ENCODE data around the gene GABRG3.
"Not testable (repeated sequence)": the region's sequence is repeated elsewhere in the genome, so short reads cannot be mapped to it uniquely, and the experiment has no call there.

The GABRG3 gene

DNA sequence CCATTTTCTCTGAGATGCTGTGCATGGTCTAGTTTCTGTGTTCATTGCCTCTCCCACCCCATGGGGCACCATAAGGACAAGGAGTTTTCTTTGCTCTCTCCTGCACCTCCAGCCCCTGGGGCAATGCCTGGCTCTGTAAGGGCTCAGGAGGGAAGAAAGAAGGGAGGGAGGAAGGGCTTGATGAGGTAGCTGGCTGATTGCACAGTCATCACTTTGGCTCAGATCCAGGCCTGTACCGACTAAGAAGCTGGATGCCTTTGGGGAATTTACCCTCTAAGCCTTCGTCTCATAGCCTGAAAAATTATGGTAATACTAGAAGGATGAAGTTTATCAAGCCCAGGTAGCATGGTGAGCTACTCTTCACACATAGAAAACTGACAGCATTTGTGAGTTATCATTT is 382.9 kb downstream of the GABRG3 start:
- no peak for DNase-seq

DNA sequence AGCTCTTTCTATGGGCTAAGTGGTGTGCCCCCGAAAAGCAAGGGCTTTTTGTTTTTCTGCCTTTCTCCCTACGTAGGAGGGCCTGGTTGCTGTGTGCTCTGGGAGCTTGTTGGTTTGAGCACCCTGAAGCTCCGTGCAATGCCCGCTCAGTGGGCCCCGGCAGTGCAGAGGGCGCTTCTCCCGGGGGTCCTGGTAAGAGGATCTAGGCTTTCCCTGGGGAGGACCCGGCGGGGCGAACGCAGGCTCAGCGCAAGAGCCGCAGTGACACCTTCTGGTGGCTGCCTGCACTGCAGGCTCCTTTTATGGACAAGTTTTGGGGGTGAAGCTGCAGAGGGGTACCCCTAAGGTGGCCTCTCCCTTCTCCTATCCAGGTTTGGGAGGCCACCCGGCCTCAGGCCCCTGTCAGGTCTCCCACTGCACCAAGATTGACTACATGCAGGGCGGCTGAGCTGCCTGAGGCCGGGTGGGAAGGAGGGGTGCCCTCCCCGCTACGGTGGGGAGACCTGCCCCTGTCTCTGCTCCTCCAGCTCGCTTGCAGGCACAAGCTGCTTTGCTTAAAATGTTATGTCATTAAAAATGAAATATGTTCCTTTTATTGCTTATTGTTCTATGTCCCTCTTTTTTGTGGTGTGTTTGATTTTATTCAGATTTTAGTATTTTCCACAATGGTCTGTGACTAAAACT is 387.9 kb downstream of the GABRG3 start:
- DNase-seq = no peak

DNA sequence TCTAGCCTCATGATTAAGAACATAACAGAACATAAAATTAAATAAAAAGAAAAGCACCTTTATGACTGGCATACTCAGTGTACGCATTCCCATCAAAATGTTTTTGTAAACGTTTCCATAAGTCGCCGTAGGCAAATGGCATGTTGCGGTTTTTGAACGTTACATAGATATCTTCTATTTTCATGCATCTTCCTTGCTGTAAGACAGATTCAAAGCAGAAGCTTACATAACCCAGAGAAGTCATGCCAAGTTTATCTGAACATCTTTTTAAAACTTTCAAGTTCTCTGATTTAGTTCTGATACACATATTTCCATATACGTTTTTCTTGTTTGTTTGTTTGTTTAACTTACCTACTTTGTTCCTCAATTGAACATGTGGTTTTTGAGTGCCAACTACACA is 388.6 kb downstream of the GABRG3 start:
- no peak for DNase-seq

DNA sequence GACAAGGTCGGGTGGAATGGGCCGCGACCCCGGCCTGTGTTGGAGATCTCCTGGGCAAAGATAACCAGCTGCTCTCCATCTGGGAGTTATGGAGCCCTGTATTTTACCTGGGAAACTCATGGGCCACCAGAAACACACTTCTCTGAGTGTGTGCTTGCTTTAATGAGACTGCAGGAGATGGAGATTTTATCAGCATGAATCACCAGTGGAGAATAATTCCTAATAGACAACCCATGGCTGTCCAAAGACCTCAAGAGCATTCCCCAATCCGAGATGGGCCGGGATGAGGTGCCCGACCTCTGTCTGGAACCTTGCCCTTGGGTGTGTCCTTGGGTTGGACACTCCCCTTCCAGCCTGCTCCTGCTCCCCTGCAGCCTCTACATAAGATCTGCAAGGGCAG is 389.3 kb downstream of the GABRG3 start:
- no peak for DNase-seq

DNA sequence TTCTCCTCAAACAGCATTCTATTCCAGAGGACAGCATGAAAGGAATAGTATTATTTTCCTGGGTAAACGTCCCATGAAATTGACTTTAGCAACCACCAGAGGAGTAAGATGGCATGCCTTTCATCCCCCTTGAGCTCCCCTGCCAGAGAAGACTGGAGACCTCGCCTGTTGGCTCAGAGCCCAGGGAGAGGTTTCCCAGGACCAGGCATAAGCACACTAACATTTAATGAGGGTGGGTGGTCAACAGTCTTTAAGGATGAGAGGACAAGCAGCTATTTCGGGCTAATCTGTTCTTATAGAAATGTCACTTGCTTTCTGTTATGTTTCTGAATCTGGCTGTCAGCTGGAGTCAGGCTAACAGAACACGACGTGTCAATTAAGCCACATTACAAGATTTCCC is 390.5 kb downstream of the GABRG3 start:
- DNase-seq = no peak

DNA sequence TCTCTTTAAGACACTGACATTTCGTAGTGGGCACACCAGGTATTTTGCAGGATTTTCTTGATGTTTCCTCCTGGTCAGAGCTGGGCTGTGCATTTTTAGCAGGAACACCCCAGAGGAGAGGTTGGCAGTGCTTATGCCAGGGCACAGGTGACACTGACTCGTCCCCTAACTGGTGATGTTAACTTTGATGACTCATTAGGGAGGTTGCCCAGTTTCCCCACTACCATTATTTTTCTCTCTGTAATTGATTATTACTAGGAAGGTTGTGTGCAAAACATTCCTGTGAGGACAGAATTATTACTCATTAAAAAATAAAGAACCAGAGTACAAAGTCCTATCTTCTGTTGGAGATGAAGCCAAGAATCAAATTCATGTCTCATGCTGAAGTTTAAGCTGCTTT is 394.5 kb downstream of the GABRG3 start:
- no peak for DNase-seq

DNA sequence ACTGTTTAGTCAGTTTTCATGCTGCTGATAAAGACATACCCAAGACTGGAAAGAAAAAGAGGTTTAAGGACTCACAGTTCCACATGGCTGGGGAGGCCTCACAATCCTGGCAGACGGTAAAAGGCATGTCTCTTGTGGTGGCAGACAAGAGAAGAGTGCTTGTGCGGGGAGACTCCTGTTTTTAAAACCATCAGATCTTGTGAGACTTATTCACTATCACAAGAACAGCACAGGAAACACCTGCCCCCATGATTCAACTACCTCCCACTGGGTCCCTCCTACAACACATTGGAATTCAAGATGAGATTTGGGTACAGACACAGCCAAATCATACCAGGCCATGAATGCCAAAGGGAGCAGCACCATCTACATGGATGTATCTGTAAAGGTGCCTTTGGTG is 406.4 kb downstream of the GABRG3 start:
- DNase-seq = not testable (repeated sequence)

DNA sequence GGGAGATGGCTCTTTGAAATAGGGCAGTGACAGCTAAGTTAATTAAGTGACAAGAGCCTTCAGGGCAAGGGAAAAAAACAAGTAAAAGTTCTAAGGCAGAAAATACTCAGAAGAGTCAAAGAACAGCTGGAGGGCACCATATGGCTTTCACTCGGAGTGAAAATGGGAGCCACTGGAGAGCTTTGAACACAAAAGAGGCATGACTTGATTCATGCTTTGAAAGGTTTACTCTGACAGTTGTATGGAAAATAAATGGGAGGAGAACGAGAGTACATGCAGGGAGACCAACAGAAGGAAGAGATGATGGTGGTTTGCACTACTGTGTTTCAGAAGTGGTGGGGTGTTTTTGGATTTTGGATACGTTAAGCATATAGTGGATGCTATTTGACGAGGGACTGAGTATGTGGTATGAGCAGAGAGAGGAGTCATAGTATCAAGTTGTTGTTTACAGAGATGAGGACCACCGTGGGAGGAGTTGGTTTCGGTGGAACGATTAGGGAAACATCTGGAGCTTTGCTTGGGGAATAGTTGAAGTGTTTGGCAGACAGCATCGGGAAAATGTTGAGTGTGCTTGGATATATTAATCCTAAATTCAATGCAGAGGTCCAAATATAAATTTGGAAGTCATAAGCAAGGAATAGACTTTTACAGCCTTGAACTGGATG is 411.5 kb downstream of the GABRG3 start:
- no peak for DNase-seq

DNA sequence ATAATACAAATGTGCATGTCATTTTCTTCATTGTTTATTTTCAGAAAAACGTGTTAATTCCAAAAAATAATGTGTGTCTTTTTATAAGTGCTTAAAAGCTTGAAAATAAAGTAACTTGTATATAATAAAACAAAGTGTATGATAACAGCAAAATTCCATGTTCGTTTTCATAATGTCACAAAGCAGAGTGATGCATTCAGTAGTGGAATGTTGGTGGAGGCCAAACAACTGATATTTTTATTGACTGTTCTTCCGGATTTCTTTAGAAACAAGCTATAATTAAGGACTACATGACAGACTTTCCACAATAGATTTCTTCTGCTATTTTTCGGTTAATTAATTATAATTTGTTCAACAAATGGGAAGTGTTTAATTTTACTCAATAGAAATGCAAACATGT is 412.7 kb downstream of the GABRG3 start:
- DNase-seq = no peak

DNA sequence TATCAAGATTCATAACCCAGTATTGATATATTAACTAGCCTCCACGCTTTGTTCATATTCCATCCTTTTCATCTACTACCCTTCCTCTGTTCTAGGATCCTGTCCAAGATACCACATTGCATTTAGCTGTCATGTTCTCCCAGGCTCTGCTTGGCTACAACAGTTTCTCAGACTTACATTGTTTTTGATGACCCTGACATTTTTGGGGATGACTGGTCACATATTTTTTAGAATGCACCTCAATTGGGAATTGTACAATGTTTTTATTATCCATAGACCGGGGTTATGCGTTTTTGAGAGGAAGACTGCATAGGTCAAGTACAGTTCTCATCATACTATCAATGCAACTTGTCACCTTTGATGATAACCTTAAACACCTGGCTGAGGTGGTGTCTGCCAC is 421.2 kb downstream of the GABRG3 start:
- DNase-seq = no peak

DNA sequence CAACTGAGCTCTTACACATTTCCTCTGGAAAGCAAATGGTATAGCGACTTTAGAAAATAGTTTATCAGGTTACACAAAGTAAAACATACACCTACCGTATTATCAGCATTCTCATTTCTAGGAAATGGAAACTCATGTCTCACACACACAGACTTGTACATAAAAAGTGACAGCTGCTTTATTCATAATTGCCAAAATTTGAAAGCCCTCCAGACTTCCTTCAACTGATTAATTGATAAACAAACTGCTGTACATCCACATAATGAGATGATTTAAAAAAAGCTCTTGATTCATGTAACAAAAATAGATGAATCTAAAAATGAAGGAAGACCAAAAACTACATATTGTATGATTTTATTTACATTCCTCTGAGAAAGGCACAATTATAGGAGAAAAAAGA is 425.5 kb downstream of the GABRG3 start:
- DNase-seq = no peak

DNA sequence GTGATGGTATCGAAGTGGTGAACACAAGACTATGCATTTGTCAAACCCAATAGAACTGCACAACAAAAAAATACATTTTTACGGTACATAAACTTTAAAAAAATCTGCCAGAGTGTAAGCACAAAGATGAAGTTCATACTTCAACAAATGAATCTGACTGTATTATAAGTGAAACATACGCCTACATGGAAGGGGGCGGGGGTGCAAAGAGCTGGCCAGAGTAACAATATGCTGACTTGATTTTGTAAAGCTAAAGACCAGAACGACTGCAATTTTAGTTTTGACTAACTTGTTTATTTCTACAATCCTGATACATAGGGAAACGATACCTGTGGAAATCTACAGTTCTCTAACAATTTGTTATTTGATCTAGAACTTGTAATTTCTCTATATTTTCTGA is 426.0 kb downstream of the GABRG3 start:
- no peak for DNase-seq

DNA sequence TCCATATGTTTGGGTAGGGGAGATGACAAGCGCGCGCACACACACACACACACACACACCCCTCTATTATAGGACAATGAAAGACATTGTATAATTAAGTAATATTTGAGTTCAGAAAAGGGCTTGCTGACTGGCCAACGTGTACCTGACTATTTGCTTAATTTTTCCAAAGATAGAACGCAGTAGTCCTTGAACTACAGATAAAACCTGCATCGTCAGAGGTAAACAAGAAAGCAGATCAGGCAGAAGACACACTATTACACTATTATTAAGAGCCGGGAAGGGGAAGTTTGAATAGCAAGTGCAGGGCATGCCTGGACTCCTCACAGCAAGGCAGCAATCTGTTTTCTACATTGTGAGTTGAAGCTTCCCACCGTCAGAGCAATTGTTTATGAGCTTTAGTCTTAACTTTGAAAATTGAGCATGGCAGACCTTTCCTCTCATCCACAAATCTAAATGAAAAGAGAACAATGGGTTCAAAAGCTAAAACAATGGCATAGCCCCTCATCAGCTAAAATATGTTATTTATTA is 427.7 kb downstream of the GABRG3 start:
- DNase-seq = no peak

DNA sequence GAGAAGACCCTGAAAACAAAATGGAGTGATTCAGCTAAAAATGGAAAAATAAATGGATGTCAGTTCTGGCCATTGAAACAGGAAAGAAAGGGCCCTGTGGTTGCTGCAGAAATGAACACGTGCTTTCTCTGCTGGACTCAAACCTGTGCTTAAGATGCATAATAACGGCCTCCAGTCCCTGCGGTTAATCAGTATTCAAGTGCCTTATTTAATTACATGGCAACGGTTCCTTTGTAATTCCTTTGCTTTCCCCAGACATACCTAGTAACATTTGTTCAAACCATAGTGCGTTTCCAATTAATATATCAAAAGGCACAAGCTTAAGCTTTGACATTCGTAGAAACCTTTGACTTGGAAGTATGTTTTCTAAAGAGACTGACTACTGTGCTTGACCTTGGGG is 428.3 kb downstream of the GABRG3 start:
- no peak for DNase-seq

DNA sequence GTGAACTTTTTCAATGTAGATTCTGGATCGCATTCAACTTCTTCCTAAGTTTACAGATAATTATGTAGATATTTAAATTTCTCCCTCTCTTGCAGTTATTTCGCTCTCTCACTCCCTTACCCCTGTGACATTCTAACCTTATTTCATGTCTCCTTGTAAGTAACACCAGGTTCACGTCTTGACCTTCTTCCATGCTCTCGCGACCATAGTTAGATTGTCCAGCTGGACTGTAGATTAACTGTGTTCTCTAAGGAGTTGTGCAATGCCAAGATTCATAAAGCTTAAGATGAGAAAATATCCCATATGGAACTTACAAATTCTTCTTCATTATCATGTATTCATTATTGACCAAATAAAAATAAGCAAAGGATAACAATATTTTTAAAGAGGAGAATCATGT is 430.5 kb downstream of the GABRG3 start:
- DNase-seq = no peak

DNA sequence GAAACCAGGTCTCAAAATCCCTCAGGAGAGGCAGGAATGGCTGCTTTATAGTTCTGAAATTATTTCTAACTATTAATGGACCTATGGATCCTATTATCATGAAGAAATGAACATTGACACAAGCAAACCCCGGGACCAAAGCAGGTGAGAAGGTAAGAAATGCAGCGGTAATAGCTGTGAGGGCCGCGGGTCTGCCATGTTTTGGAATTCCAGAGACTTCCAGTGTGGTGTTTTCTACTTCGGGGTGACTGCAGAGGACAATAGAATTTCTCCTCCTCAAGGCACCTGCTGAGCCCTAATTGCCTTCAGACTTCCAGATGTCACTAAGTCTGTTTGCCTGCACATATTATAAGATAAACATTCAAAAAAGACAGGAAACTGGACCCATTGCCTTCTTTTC is 437.4 kb downstream of the GABRG3 start:
- no peak for DNase-seq

DNA sequence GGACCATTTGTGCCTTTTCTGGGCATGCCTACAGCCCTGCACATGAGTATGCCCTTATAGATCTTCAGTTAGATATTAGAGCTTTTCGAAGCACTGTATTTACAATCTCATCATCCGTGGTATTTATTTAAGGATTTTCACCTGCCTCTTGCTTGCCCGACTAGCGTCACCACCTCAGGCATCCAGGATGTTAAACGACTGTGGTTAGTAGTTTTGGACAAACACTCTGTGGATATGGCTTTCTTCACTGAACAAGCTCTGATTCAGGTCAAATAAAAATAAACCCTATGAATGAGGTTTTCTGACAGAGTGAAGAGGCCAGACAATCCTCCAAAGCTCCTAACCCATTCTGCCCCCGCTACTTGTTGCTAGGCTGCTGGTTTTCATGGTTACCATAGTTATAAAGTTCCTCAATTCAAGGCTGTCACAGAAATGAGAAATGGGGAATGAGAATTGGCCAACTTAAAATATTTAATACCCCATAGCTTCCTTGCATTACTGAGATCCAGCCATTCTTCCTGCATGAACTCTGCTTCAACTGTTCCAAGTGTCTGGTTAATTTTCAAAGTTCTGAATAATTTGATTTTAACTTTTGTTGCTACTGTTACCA is 440.1 kb downstream of the GABRG3 start:
- DNase-seq = no peak

DNA sequence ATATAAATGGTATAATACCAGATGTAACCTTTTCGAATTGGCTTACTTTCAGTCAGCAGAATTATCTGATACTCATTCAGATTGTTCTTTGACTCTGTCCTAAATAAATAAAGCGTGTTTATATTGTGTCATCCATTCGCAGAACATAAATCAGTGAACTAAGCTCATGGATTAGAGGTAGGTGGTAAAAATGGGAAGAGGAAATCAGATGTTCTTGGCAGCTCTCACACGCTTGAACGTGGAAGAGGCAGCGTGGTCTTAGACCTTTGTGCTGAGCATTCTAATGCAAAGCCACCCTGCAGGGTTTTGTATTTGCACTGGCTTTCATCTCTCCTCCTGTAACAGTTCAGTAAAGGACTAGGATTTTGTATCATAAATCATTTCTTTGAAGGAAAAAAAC is 441.4 kb downstream of the GABRG3 start:
- DNase-seq = no peak

DNA sequence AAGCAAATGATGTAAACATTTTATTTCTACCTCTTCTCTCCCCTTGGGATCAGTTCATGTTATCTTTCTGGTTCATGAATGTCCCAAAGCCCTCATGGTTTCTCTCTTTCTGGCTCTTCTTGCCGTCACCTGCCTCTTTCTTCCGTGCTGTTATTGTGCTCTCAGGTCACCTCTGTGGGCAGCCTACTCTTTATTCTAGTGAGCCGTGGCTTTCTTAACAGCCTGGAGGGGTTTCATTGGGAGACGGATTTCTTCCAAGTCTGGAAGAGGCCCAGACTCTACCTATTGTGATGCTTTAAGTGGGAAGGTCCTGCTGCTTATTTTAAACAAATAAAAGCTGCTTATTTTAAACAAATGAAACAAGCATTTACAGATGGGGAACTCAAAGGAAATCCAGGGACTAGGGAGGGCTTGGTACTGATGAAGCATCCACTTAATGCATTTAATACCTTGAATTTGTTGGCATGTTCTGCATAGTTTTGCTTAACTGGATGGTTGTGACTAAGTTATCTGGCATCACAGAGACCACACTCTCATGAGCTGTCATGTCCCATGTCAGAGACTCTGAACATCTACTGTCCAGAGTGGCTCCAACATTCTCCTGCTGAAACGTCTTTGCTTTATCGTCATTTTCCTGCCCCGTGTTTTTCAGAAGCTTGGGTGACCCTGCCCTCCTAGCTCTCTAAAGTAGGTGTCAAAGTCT is 443.3 kb downstream of the GABRG3 start:
- DNase-seq = no peak

DNA sequence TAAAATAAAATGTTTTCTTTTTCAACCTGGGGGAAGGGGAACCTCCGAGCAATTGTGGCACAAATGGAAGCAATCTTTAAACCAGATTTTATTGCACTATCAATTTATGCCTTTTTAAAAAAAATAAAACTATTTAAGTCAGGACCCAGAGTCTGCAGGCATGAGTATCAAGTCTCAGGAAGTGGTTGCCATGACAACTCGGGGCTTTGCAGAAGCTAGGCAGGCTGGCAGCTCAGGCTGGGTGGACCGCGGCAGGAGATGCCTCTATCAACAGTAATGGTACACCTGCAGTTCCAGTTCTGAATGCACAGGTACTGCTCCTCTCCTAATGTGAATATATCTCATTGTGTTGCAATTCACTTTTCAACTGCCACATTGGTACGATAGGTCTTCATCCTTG is 447.7 kb downstream of the GABRG3 start:
- DNase-seq = no peak

DNA sequence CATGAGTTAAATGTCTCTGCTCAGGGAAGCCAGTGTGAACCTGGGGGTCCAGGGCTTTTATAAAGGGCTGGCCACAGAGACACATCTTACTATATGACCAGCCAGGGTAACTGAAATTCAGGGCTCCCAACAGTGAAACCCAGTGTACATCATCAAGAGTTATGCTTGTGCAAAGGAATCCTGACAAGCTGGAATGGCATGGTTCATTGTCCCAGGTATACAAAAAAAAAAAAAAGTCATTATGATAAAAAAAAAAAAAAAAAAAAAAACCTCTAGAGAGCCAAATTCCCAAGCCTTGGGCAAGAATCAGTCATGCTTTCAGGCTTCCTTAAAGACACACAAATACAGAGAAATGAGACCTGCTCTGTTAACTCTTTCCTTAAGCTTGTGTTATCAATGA is 452.0 kb downstream of the GABRG3 start:
- no peak for DNase-seq

DNA sequence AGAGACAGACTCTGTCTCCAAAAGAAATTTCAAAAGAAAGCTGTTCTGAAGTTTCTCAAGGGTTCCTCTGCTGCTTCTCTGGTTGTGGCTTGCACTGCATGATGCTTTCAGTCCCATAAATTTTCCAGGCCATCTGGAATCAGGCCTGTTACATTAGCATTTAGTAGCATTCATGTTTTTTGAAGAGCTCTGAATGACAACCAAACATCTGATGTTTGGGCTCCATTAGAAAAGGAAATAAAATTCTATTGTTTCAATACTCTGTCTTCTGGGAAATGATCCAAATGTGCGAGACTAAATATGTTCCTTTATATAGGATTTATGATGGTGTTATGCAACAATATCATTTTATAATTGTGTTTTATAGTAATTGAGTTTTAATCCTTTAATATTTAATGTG is 455.8 kb downstream of the GABRG3 start:
- DNase-seq = no peak

DNA sequence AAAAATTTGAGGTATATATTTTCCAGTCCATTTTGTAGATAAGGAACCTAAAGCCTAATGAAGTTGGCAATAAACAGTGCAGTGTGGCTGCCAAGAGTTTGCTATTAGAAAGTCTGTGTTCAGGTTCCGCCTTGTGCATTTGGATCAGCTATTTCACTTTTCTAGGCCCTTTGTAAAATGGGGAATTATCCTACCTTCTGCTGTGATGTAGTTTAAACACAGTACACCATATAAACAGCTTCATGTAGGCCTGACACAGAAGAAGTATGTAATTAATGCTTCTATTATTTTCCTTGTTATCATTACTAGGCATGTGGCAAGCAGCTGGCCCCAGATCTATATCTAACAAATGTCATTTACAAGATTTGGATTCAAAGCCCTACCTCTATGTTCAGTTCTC is 456.3 kb downstream of the GABRG3 start:
- DNase-seq = no peak

DNA sequence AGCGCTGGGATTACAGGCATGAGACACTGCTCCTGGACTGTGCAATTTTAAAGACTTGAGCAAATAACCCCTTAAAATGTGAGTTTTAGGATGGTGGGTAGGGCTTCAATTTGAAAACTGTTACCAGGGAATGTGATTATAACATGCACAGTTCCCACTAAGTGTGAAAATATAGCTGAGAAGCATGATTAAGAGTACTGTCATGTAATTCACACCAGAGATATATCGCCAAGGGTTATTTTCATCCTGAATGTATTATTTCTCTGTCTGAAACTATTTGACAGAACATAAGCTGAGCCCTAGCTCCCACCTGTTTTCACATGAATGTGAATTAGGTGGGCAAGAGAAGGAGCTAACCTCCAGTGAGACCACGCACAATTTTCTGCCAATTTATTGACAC is 457.2 kb downstream of the GABRG3 start:
- DNase-seq = no peak
